ENCODE data around the gene KASH5.
"Not testable (repeated sequence)": the region's sequence is repeated elsewhere in the genome, so short reads cannot be mapped to it uniquely, and the experiment has no call there.

KASH5 gene

DNA sequence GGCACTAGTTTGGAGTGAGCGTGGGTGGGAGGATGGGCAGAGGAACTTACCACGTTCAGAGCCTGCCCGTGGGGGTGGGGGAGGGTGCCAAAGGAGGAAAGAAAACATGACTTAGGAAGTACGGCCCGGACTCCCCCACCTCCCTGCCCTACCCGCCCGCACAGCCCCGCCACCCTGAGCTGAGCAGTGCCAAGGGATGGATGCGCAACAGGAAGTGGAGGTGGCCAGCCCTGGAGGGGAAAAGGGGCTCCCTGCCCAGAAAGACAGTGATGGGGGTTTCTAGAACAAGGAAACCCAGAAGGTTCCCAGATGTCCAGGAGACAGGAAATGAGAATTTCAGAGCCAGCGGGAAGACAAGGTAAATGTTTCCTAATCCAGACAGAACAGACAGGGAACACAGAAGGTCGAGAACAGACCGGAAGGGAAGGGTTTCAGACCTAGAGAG is 32.1 kb upstream of the KASH5 start:
- H3K36me3 Mint-ChIP-seq: no peaks in the 10 kb centered on the region
- no peaks in the 10 kb centered on the region for H3K9me3 Mint-ChIP-seq
- no peak for ATAC-seq
- peak overlapping the region; percentile 73 for H3K27ac Mint-ChIP-seq
- H3K4me1 Mint-ChIP-seq: peaks cover 48% of the 10 kb centered on the region
- H3K4me3 Mint-ChIP-seq: peak overlapping the region; percentile 62
- no peaks in the 10 kb centered on the region for H3K27me3 Mint-ChIP-seq

DNA sequence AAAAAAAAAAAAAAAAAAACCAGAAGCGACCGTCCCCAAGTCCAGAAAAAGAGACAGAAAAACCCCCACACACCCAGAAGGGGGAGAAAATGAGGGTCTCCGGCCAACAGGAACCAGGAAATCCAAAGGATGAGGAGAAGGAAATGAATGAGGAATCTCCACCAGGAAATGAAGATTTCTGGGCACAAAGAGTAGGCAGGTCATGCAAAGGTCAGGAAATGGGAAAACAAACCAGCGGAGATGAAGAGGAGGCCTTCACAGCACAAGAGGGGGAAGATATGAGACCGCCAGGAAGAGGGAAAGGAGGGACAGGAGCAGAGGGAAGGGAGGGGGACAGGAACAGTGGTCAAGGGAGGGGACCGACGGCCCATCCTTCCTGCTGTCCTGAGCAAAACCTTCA is 31.7 kb upstream of the KASH5 start:
- no peak for ATAC-seq
- H3K27ac Mint-ChIP-seq: peak overlapping the region; percentile 73
- H3K9me3 Mint-ChIP-seq: no peaks in the 10 kb centered on the region
- no peaks in the 10 kb centered on the region for H3K27me3 Mint-ChIP-seq
- H3K36me3 Mint-ChIP-seq: no peaks in the 10 kb centered on the region
- peak overlapping the region; percentile 62 for H3K4me3 Mint-ChIP-seq
- H3K4me1 Mint-ChIP-seq: peaks cover 48% of the 10 kb centered on the region

DNA sequence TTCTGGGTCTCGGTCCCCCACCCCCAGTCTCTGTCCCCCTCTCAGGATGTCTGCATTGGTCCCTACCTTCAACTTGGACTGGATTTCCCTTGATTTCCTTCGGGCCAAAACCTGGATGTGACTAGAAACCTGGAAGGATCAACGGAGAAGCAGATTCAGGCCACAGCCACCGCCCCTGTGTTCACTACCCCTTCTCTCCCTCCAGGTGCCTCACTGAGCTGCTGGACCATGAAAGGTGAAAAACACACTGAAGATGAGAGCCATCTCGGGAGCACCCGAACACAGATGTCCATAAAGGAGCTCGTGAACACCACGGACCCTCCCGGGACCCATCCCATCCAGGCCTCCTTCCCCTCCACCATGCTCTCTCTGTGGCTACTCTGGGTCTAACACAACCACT is 30.9 kb upstream of the KASH5 start:
- peak; percentile 52 for ATAC-seq
- Mint-ChIP-seq H3K4me3 (peak overlapping the region; percentile 57), H3K36me3 (no peaks in the 10 kb centered on the region), H3K4me1 (peaks cover 48% of the 10 kb centered on the region), H3K27me3 (no peaks in the 10 kb centered on the region), H3K27ac (peak overlapping the region; percentile 73), H3K9me3 (no peaks in the 10 kb centered on the region)

DNA sequence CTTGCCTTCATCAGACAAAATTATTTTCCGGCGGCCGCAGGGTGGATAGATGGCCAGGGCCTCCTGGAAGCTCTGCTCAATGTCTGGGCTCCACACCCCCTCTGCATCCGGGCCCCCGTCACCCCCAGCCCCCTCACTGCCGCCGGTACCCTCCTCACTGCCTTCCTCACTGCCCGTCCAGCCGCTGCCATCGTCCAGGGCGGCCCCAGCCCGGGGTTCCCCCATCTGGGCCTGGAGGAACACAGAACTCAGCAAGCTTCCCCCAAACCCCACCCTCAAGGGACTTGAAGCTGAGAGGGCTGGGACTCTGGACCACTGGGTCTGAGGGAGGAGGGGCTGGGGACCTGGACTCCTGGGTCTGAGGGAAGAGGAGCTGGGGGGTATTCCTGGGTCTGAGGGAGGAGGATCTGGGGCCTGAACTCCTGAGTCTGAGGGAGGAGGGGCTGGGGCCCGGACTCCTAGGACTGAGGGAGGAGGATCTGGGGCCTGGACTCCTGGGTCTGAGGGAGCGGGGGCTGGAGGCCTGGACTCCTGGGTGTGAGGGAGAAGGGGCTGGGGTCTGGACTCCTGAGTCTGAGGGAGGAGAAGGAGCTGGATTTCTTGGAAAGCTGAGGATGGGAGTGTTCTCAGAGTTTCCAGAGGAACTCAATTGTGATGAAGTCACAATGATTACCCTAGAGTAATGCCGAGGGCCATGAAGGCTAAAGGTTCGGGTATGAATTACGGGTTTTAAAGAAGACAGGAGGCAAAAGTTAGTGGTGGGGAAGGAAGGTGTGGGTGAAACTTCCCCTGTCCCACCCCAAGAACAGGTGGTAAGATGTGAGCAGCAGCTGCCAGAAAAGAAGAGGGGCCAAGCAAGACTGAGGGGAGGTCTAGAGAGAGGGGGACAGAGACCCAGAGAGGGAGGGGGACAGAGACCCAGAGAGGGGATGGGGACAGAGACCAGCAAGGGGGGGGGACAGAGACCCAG is 27.9 kb upstream of the KASH5 start:
- ATAC-seq: no peak
- Mint-ChIP-seq H3K36me3 (no peaks in the 10 kb centered on the region), H3K9me3 (no peaks in the 10 kb centered on the region), H3K4me1 (peaks cover 25% of the 10 kb centered on the region), H3K27me3 (no peaks in the 10 kb centered on the region), H3K4me3 (peak overlapping the region; percentile 27), H3K27ac (no peak overlapping the region)

DNA sequence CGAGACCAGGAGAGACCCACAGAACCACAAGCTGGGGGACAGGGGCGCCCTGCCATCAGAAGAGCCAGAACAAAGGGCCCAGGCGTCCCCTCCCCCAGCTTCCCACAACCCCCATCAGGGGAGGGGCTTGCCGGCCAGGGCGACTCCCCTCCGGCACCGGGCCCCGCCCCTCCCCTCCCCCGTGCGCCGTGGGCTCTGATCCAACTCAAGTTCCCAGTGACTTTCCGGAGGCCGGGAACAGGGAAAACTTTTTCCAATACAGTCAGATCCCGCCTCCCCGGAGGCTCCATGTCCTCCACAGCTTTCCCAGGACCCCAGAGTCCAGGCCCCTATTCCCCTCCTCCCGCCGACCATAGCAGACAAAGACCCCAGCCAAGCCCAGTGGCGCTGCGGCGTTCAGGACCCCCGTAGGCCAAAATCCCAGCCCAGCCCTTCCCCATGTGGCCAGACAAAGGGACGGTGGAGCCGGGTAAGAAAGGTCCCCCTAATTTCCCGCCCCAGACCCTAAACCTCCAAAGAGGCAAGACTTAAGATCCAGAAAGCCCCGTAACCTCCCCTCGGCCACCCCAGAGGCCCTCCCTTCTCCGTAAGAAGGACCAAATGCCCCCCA is 26.5 kb upstream of the KASH5 start:
- ATAC-seq: no peak

DNA sequence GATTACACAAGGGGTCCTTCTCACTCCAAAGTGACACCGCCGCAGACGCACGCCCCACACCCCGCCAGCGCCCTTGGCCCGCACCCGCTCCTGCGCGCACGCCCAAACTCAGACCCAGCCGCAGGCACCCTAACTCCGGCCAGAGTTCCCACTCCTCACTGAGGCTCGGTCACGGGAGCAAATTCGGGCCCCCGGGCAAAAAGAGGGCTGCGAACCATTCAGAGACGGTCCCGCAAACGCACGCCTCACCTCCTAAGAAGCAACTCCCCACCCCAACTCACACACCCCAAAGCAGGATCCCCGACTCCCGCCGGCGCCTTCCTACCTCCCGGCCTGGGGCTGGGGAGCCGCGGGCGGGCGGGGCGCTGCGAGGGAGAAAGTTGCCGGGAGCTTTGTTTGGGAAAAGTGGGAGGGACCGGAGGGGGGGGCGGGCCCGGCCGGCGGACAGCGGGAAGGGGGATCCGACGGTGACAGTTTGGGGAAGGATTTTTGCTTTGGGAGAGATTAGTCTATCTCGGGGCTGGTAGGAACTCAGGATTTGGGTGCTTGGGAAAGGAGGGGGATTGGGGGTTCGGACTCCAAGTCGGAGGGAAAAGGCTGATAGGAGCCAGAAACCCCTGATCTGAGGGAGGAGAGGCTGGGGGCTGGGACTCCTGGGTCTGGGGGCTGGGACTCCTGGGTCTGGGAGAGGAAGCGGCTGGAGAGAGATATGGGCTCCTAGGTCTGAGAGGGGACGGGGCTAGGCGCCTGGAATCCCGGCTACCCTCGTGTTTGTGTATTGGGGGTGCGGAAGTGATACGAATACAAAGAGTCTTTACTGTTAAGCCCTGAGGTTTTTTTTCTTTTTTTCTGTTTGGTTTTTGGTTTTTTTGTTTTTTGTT is 25.8 kb upstream of the KASH5 start, which contains the start of gene TEAD2:
Gene TEAD2, minus strand, starts transcription at position 369 of the 881 bp plus-strand sequence. CDS start 2,341 bp downstream, outside the sequence.
- peak within 1 kb of the TSS; percentile 44 for H3K4me3 Mint-ChIP-seq
- no peaks in the 10 kb centered on the region for H3K27me3 Mint-ChIP-seq

More for the DNA sequence above, 26.5 kb upstream of the KASH5 start:
- no peaks in the 10 kb centered on the region for H3K36me3 Mint-ChIP-seq
- peaks cover 11% of the 10 kb centered on the region for H3K4me1 Mint-ChIP-seq
- no peak overlapping the region for H3K27ac Mint-ChIP-seq
- no peaks in the 10 kb centered on the region for H3K27me3 Mint-ChIP-seq
- H3K9me3 Mint-ChIP-seq: no peaks in the 10 kb centered on the region
- H3K4me3 Mint-ChIP-seq: peak overlapping the region; percentile 44

DNA sequence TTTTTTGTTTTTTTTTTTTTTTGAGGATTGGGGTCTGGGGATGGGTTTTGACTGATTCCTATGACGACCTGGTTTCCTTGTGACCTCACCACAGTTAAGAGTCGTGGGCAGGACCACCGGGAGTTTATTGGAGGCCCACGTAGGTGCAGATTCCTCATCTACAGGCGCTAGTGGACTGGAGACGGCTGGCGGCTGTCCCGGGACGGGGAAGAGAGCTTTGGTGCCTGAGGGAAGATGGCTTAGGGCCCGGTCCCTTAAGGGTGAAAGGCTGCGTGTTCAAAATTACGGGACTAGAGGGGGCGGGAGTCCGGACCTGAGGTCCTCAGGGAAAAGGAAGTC is 25.2 kb upstream of the KASH5 start:
- ATAC-seq: no peak
- Mint-ChIP-seq H3K4me1 (no peaks in the 10 kb centered on the region), H3K4me3 (no peak overlapping the region), H3K36me3 (no peaks in the 10 kb centered on the region), H3K9me3 (no peaks in the 10 kb centered on the region), H3K27ac (no peak overlapping the region), H3K27me3 (no peaks in the 10 kb centered on the region)

More for the DNA sequence above, 25.8 kb upstream of the KASH5 start, which contains the start of gene TEAD2:
- Mint-ChIP-seq H3K9me3 (no peaks in the 10 kb centered on the region), H3K27ac (no peak within 1 kb of the TSS), H3K36me3 (no peaks in the 10 kb centered on the region), H3K4me1 (peaks cover 3% of the 10 kb centered on the region)
- ATAC-seq: no peak

DNA sequence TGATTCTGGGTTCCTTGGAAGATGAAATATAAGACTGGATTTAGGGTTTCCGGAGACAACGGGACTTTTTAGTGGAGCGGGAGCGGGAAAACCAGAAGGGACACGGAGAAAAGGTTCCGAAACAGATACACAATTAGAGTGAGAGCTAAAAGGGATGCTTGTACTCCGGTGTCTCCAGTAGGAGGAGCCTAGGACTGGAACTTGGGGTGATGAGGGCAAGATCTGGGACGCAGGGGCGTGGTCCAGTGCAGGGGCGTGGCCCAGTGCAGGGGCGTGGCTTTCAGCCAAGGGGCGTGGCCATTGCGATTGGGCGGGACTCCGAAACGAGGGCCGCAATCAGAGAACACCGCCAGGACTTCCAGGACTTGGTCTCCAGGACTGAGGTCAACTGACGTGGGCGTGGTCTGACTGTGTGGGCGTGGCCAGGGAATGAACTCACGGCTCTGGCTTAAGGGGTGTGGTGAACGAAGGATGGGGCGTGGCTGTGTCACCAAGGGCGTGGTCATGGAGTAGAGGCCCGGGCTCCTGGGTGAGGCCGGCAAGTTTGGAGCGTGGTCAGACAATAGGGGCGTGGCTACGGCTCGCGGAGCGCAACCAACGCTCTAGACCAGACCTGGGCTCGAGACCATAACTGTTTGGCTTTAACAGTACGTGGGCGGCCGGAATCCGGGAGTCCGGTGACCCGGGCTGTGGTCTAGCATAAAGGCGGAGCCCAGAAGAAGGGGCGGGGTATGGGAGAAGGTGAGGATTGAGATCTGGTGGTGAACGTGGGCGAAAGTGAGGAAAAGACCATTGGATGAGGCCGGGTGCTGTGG is 24.6 kb upstream of the KASH5 start, which contains the start of gene DKKL1:
Gene DKKL1, plus strand, starts transcription at position 610 of the 815 bp plus-strand sequence. Its CDS starts 122 bp downstream, at position 732.
- Mint-ChIP-seq H3K27me3 (no peaks in the 10 kb centered on the region), H3K4me3 (no peak within 1 kb of the TSS), H3K36me3 (no peaks in the 10 kb centered on the region), H3K27ac (peak within 1 kb of the TSS; percentile 16), H3K9me3 (no peaks in the 10 kb centered on the region), H3K4me1 (no peaks in the 10 kb centered on the region)
- ATAC-seq: peak; percentile 87

DNA sequence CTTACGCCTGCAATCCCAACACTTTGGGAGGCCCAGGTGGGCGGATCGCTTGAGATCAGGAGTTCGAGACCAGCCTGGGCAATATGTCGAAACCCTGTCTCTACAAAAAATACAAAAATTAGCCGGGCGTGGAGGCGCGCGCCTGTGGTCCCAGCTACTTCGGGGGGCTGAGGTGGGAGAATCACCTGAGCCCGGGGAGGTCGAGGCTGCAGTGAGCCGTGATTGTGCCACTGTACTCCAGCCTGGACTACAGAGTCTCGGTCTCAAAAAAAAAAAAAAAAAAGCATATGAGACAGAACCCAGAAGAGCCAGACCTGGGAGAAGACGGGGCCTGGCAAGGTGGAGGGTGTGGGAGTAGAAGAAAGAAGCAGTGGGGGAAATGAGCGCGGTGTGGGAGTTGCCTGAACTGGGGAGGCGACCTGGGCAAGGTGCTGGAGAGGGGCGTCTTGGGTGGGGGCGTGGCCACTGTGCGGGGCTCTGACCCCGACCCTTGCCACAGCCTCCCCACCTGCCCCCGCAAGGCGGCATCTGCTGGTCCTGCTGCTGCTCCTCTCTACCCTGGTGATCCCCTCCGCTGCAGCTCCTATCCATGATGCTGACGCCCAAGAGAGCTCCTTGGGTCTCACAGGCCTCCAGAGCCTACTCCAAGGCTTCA is 23.8 kb upstream of the KASH5 start:
- Mint-ChIP-seq H3K9me3 (no peaks in the 10 kb centered on the region), H3K27me3 (no peaks in the 10 kb centered on the region), H3K36me3 (peaks cover under 1% of the 10 kb centered on the region), H3K4me1 (no peaks in the 10 kb centered on the region), H3K27ac (no peak overlapping the region), H3K4me3 (no peak overlapping the region)
- no peak for ATAC-seq

DNA sequence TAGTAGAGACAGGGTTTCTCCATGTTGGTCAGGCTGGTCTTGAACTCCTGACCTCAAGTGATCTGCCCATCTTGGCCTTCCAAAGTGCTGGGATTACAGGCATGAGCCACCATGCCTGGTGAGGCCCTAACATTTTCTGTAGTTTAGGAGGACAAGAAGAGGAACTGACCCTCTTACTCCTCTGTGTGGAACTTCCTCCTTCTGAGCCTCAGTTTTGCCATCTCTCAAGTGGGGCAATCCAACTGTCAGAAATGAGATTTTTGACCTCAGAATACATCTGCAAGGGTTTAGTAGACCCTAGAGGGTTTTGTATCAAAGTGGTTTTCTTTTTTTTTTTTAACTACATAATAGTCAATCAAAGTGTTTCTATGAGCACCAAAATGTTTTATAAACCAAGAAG is 21.9 kb upstream of the KASH5 start:
- Mint-ChIP-seq H3K4me3 (no peak overlapping the region), H3K27me3 (no peaks in the 10 kb centered on the region), H3K36me3 (peaks cover 11% of the 10 kb centered on the region), H3K9me3 (peaks cover 3% of the 10 kb centered on the region), H3K27ac (no peak overlapping the region), H3K4me1 (no peaks in the 10 kb centered on the region)
- ATAC-seq: no peak

DNA sequence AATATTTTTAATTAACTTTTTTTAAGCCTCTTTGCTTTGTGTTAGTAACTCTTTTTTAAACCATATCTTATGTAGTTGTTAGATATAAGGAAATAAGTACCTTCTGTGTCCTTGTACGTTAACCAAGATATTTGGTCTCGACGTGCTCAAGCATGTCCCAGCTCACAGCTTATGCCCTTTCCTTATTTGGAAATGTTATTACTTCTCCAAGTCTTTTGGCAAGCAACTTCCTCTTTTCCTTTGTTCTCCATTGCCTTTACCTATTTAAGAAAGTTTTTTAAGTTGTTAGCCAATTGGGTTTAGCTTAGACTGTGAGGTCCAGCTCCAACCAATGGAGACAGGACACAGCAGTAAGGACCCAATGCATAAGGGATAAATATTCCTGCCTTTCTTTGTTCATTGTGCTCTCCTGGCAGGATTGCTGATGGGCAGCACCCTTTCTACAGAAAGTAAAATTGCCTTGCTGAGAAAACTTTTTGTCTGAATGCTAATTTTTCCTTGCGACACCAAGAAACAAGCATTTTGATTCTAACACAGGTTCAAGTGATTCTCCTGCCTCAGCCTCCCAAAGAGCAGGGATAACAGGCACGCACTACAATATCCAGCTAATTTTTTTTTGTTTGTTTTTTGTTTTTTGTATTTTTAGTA is 19.2 kb upstream of the KASH5 start:
- ATAC-seq: no peak
- H3K4me3 Mint-ChIP-seq: no peak overlapping the region
- H3K36me3 Mint-ChIP-seq: peaks cover 11% of the 10 kb centered on the region
- peaks cover 3% of the 10 kb centered on the region for H3K9me3 Mint-ChIP-seq
- no peak overlapping the region for H3K27ac Mint-ChIP-seq
- H3K4me1 Mint-ChIP-seq: no peaks in the 10 kb centered on the region
- no peaks in the 10 kb centered on the region for H3K27me3 Mint-ChIP-seq

DNA sequence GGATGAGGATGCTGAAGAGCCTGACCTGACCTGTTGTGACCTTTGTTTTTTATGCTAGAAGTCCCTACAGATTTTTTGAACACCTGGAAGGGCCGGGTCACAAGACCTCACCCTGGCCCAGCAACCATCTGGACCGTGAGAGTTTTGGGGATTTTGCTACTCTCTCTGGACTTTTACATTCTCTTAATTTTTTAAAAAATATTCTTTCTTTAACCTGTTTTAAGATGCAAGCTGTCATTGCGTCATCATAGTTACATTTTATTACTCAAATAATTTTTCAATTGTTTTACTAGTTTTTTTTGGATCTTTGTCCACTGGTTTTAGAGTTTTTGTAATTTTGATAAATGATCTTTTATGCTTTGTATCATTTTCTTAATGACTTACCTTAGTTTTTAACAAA is 16.9 kb upstream of the KASH5 start:
- H3K27me3 Mint-ChIP-seq: peaks cover 10% of the 10 kb centered on the region
- no peak overlapping the region for H3K4me3 Mint-ChIP-seq
- ATAC-seq: no peak
- no peak overlapping the region for H3K27ac Mint-ChIP-seq
- no peaks in the 10 kb centered on the region for H3K4me1 Mint-ChIP-seq
- peaks cover 11% of the 10 kb centered on the region for H3K36me3 Mint-ChIP-seq
- peaks cover 3% of the 10 kb centered on the region for H3K9me3 Mint-ChIP-seq

DNA sequence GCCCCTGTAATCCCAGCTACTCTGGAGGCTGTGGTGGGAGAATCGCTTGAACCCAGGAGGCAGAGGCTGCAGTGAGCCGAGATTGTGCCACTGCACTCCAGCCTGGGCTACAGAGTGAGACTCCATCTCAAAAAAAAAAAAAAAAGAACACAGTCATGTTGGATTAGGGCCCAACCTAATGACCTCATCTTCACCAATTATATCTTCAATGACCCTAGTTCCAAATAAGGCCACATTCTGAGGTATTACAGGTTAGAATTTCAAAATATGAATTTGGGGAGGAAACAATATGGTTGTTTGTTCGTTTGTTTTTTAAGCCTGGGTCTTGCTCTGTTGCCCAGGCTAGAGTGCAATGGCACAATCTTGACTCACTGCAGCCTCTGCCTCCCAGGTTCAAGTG is 14.9 kb upstream of the KASH5 start:
- not testable (repeated sequence) for H3K9me3 Mint-ChIP-seq, H3K4me1 Mint-ChIP-seq, H3K27ac Mint-ChIP-seq, H3K4me3 Mint-ChIP-seq, ATAC-seq
- H3K36me3 Mint-ChIP-seq: peaks cover 11% of the 10 kb centered on the region
- H3K27me3 Mint-ChIP-seq: peaks cover 10% of the 10 kb centered on the region
